CD1c-positive myeloid dendritic cell (primary cell): ENCODE data around the gene ONECUT3.
"Not testable (repeated sequence)": the region's sequence is repeated elsewhere in the genome, so short reads cannot be mapped to it uniquely, and the experiment has no call there.

Source experiments
- DNase-seq: peaks from one replicate; pipeline ENCODE4 v3.0.0-alpha.2; 2016; ENCODE audit errors: extremely low spot score

Gene ONECUT3

GRCh38 chr19:1794424-1795172 lies 41.3 kb downstream of the ONECUT3 start:
- no peak for DNase-seq

DNA sequence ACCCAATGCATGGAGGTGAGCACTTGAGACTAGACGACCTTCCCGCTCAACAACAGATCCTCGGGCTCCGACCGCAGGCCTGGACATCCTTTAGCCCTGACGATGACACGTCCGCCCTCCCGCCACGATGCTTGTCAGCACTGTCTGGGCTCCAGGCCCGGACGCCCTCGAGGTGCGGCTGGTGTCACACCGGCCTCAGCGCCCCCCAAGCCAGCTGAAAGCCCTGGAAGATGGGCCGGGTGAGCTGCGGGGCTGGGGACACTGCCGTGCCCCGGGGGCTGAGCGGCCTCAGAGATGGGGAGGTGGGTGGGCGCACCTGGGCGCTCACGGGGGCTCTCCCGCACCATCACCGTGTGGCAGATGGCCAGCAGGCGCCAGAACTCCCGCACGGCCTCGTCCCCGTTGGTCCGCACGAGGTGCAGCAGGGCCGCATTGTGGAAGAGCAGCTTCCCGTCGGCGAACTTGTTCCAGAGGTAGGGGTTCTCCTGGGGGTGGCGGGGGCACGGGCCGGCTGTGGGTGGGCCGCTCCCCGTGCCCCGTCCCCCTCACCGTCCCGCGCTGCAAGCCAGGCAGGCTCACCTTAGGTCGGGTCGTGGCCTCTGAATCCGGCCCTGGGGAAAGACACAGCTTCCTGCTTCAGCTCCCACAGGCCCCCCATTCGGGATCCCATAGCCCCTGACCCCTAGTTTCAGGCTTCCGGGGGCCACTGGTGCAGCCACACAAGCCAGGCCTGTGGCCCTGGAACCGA lies 43.3 kb downstream of the ONECUT3 start:
- DNase-seq = no peak

DNA sequence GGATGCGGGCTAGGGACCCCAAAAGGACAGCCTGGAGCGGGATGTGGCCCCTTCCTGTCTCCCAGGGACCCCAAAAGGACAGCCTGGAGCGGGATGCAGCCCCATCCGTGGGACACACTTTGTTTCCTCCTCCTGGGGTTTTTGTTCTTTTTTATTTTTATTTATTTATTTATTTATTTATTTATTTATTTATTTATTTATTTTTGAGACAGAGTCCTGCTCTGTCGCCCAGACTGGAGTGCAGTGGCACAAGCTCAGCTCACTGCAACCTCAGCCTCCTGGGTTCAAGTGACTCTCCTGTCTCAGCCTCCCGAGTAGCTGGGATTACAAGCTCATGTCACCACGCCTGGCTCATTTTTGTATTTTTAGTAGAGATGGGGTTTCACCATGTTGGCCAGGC lies 44.0 kb downstream of the ONECUT3 start:
- not testable (repeated sequence) for DNase-seq

GRCh38 chr19:1799695-1800342 lies 46.5 kb downstream of the ONECUT3 start:
- DNase-seq = no peak

GRCh38 chr19:1804858-1805257 lies 51.6 kb downstream of the ONECUT3 start:
- DNase-seq = no peak

GRCh38 chr19:1805401-1806183 lies 52.3 kb downstream of the ONECUT3 start:
- DNase-seq = no peak

GRCh38 chr19:1806184-1807029 lies 53.1 kb downstream of the ONECUT3 start:
- no peak for DNase-seq

DNA sequence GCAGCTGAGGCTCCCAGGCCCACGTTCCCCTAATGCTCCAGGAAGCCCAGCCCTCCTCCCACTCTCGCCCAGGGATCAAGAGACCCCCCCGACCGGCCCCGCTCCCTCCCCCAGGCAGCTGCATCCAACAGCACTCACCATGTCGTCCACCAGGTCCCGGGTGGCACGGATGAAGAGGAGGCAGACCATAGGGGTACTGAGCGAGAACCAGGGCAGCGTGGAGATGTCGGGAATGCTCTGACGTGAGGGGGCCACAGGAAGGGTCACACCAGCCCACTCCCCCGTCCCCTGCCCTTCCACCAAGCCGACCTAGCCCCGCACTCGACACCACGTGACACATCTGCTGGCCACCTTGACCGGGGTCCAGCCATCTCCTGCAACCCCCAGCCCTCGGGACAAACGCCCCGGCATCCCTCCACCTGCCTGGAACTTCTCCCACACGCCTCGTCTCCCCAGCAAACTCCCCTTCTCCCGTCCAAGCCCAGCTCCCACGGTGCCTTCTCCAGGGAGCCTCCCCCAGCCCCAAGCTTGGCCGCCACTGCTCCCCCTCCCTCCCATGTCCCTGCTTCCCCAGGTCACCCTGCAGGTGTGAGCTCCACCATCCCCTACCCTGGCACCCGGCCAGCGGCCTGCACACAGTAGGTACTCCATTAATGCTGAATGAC lies 53.9 kb downstream of the ONECUT3 start:
- no peak for DNase-seq

DNA sequence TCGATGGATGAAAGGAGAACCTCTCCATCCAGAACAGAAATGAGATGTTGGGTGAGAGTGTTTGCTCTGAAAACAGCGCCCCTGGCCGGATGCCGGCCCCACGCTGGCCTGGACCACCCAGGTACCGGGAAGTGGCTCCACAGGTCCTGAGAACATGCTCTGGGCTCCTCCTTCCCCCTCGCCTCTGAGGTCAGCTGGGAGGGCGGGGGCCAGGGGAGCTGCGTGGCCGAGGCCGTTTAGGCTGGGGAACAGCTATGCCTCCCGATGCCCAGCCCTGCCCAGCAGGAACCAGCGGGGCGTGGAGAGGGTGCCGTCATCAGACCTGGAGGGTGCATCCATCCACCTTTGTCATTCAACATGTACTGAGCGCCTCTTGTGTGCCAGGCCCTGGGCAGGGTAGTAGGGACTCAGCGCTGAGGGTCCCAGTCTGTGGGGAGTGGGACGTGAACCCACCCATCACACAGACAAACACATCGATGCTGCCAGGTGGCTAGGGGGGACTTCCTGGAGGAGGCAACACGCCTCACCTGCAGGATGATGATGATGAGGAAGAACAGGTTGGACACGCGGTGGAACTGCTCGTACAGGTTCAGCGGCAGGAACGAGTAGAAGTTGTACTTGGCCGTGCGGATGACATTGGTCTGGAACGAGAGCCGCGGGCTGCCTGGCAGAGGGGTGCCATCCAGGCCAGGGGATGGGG lies 54.5 kb downstream of the ONECUT3 start:
- no peak for DNase-seq

DNA sequence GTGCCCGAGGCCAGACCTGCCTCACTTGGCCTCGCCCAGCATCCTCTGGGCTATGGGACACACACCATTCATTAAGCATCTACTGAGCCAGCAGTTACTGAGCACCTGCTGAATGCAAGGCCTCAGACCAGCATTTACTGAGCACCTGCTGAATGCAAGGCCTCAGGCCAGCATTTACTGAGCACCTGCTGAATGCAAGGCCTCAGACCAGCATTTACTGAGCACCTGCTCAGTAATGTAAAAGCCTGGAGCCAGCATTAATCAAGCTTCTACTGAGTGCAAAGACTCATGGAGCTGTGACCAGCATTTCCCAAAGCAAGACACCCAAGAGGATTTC lies 55.1 kb downstream of the ONECUT3 start:
- no peak for DNase-seq

DNA sequence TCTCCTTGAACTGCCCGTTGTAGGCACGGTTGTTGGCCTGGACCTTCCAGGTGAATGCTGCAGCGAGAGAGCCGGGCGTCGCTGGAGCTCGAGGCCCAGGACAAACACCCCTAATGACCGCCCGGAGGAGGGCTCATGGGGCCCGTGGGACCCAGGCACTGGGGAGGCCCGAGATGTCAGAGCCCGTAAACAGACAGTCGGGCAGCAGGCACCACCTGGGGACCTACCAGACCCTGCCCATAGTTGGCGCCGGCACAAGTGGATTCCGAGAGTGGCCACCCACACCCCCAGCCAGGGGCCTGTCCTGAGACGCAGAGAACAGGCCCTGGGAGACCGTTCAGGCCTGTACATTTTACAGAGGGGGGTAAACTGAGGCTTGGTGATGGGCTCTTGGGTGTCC lies 56.4 kb downstream of the ONECUT3 start:
- no peak for DNase-seq

DNA sequence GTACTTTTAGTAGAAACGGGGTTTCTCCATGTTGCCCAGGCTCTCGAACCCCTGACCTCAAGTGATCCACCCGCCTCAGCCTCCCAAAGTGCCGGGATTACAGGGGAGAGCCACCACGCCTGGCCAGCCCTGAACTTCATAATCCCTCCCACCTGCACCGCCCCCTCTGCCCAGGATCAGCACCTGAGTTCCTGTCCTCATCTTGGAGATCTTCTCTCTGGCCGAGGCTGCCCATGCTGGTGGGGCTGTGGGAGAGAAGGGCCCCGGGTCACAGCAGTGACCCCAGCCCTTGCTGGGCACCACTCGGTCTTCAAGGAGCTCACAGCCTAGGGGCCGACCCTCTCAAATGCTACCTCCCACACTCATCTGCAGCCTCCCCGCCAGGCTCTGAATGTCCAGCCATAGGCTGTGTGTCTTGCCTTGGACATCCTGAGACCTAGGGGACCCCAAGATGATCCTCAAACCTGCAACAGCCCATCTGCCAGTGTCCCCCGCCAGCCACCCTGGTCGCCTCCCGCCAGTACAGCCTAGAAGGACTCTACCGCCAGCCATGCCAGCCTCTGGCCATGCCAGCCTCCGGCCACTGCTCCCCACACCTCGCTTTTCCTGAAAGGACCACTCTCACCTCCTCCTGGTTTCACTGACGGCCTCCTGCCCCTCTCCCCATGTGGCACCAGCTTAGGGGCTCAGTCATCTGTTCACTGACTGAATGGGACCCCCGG lies 57.3 kb downstream of the ONECUT3 start:
- no peak for DNase-seq

- peak; percentile 37 for DNase-seq
These were observed 58.2 kb downstream of the ONECUT3 start for GRCh38 chr19:1811472-1811894.

- no peak for DNase-seq
These were observed 58.7 kb downstream of the ONECUT3 start, which contains the start of gene ATP8B3 for GRCh38 chr19:1811942-1812425. Gene ATP8B3, minus strand, starts transcription at chr19:1812276. Its CDS starts 540 bp downstream, at chr19:1811736.

DNA sequence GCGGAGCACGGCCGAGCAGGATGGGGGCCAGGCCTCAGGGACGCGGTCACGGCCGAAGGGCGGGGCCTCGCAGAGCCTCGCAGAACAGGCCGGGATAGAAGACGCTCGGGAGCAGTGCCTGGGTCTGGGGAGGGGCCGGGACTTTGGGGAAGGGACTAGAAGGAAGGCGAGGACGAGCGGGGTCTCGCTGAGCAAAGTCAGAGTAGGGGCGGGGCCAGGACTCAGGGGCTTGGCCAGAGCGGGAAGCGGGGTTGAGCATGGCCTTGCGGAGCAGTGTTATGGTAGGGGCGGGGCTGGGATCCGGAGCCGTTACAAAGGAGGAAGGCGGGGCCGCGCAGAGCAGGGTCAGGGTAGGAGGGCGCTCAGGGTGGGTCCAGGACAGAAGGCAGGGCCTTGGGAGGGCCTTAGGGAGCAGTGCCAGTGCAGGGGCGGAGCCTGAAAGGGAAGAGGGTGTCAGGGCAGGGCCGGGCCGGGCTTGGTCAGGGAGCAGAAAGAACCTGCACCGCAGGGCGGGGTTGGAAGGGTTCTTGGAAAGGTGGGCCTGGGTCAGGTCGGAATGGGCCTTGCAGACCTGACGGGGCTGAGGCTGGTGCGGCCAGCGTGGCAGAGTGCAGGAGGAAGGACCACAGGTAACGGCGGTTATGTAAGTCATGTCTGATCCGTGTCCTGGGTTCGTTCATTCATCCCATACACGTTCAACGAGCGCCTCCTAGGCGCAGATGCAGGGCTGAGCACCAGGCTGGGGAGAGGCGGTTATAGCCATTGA lies 59.3 kb downstream of the ONECUT3 start:
- DNase-seq = peak; percentile 96

DNA sequence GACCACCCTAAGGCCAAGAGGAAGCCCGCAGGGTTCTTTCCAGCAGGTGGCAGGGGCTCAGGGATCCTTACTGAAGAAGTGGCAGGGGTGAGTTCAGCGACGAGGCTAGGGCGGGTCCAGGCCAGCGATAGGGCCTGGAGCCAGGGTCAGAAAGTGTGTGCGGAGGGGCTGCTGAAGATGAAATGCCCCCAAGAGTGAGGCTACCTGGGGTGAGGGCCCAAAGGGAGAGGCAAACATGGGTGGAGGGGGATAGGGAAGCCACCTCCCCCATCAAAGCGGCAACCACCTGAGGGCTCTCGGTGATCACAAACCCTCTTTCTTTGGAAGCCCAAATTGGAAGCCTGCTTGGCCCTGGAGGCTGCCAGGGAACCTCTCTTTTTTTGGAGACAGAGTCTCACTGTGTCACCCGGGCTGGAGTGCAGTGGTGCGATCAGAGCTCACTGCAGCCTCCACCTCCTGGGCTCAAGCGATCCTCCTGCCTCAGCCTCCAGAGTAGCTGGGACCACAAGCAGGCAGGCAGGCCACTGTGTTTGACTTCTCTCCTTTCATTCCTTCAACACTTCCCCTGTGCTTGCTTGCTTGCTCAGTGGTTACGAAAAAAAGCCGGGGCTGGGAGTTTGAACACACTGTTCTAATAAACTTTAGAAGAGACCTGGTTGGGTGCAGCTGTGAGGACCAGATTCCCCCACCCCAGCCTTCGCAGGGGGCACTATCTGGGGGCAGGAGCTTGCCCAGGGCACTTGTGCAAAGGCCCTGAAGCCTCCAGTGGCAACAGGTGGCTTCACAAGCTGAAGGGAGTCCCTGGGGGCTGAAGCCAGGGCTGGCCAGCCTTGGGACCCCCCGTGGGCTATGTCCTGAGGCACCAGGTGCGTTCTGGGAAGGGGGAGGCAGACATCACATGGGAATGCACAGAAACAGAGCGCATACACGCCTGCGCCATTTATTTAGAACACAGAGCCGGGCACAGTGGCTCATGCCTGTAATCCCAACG lies 60.2 kb downstream of the ONECUT3 start:
- no peak for DNase-seq

DNA sequence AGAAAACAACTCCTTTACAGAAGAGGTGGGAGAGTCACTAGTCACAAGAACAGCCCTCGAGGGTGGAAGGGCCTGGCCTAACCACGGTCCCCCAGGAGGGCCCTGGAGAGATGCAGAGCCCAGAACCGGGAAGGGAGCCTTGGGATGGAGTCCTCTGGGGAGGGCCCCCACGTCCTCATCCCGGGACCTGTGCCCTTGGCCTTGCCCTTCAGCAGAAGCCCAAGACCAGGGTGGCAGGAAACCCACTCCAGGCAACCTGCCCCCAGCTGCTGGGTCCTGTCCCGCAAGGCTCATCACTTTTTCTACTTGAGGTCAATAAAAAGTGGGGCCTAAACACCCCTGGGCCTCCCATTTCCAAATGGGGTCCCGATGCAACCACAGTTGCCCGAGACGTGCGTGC lies 61.1 kb downstream of the ONECUT3 start:
- no peak for DNase-seq
